GM23338 (cell line): ENCODE results near the gene ICAM4. TPM values are rescaled to one million over a fixed set of nuclear protein-coding genes. Genes with fewer than 3 reads are reported as not detected.

Experiments used
- ATAC-seq: fragments of 200-7000 bp; cut with Tn5 transposase; 3 replicates; pipeline ENCODE4 v1.9.1; 2020
- DNase-seq: peaks from one replicate; pipeline ENCODE4 v3.0.0-alpha.2; 2015; ENCODE audit warnings: low spot score
- H2AFZ ChIP-seq: fragments of 200-600 bp; sonication (generic); 2 replicates; pipeline ENCODE4 v1.8.0; 2016; ENCODE audit warnings: antibody characterized with exemption, mild to moderate bottlenecking, moderate library complexity
- H3F3A ChIP-seq: fragments of 200-600 bp; sonication (generic); replicated peaks from 2 replicates; pipeline ENCODE4 v1.8.0; 2017; ENCODE audit warnings: antibody characterized with exemption, mixed run types, low read depth
- H3K27ac ChIP-seq: fragments of 200-600 bp; sonication (generic); 2 replicates; pipeline ENCODE4 v1.6.1; 2016; ENCODE audit warnings: low read depth
- H3K27me3 ChIP-seq: fragments of 200-600 bp; sonication (generic); 2 replicates; pipeline ENCODE4 v1.8.0; 2016; ENCODE audit warnings: mild to moderate bottlenecking, mixed run types, moderate library complexity; ENCODE audit not compliant: insufficient read depth
- H3K36me3 ChIP-seq: fragments of 200-600 bp; sonication (generic); 2 replicates; pipeline ENCODE4 v1.8.0; 2016; ENCODE audit warnings: mild to moderate bottlenecking; ENCODE audit not compliant: insufficient read depth
- H3K4me1 ChIP-seq: fragments of 200-600 bp; sonication (generic); 2 replicates; pipeline ENCODE4 v1.8.0; 2016; ENCODE audit warnings: mild to moderate bottlenecking, moderate library complexity; ENCODE audit not compliant: insufficient read depth
- H3K4me2 ChIP-seq: fragments of 200-600 bp; sonication (generic); 2 replicates; pipeline ENCODE4 v1.7.1; 2017; ENCODE audit warnings: mixed run types
- H3K4me3 ChIP-seq: fragments of 200-600 bp; sonication (generic); 2 replicates; pipeline ENCODE4 v1.6.1; 2016; ENCODE audit warnings: mixed run types
- H3K79me2 ChIP-seq: fragments of 200-600 bp; sonication (generic); replicated peaks from 2 replicates; pipeline ENCODE4 v1.8.0; 2017; ENCODE audit warnings: mild to moderate bottlenecking; ENCODE audit not compliant: insufficient read depth
- H3K9me2 ChIP-seq: fragments of 200-600 bp; sonication (generic); 2 replicates; pipeline ENCODE4 v1.8.0; 2017; ENCODE audit not compliant: insufficient read depth
- H4K20me1 ChIP-seq: fragments of 200-600 bp; sonication (generic); replicated peaks from 2 replicates; pipeline ENCODE4 v1.8.0; 2017; ENCODE audit warnings: mild to moderate bottlenecking; ENCODE audit not compliant: insufficient read depth
- H3K27ac Mint-ChIP-seq: 2 replicates; pipeline ENCODE4 v1.8.0; 2020; ENCODE audit warnings: inconsistent platforms, mild to moderate bottlenecking, moderate library complexity, mixed read lengths
- H3K27me3 Mint-ChIP-seq: 3 replicates; pipeline ENCODE4 v1.8.0; 2022; ENCODE audit warnings: low read depth, mild to moderate bottlenecking, moderate library complexity, mixed read lengths, inconsistent platforms; ENCODE audit not compliant: insufficient read depth, poor library complexity
- H3K36me3 Mint-ChIP-seq: 3 replicates; pipeline ENCODE4 v1.8.0; 2021; ENCODE audit warnings: low read depth, mild to moderate bottlenecking, inconsistent platforms, moderate library complexity, mixed read lengths
- H3K4me1 Mint-ChIP-seq: 3 replicates; pipeline ENCODE4 v1.8.0; 2020; ENCODE audit warnings: mild to moderate bottlenecking, inconsistent platforms, mixed read lengths
- H3K4me3 Mint-ChIP-seq: 3 replicates; pipeline ENCODE4 v1.8.0; 2021; ENCODE audit warnings: moderate library complexity, mild to moderate bottlenecking, inconsistent platforms, mixed read lengths
- H3K9me3 Mint-ChIP-seq: 3 replicates; pipeline ENCODE4 v1.8.0; 2020; ENCODE audit warnings: moderate library complexity, mild to moderate bottlenecking, inconsistent platforms, mixed read lengths
- EZH2 ChIP-seq: fragments of 200-600 bp; sonication (generic); IDR thresholded peaks from one replicate; pipeline ENCODE4 v1.8.0; 2017; ENCODE audit warnings: antibody characterized with exemption, mild to moderate bottlenecking, low read depth; ENCODE audit not compliant: unreplicated experiment
- EZH2phosphoT487 ChIP-seq: fragments of 200-600 bp; sonication (generic); IDR thresholded peaks from one replicate; pipeline ENCODE4 v1.8.1; 2018; ENCODE audit warnings: antibody characterized with exemption; ENCODE audit not compliant: unreplicated experiment
- JUNB ChIP-seq: IDR thresholded peaks from one replicate; pipeline ENCODE4 v1.6.1; 2016; ENCODE audit warnings: antibody characterized with exemption; ENCODE audit not compliant: unreplicated experiment
- NANOG ChIP-seq: IDR thresholded peaks from 2 replicates; pipeline ENCODE4 v1.6.1; 2016; ENCODE audit warnings: antibody characterized with exemption, borderline replicate concordance
- POLR2AphosphoS5 ChIP-seq: IDR thresholded peaks from 2 replicates; pipeline ENCODE4 v1.6.1; 2016; ENCODE audit warnings: antibody characterized with exemption, low read depth
- STAT1 ChIP-seq: IDR thresholded peaks from one replicate; pipeline ENCODE4 v1.6.1; 2016; ENCODE audit warnings: antibody characterized with exemption; ENCODE audit not compliant: unreplicated experiment
- ZNF114 ChIP-seq: fragments of 250-450 bp; sonication (Bioruptor Pico); IDR thresholded peaks from 2 replicates; pipeline ENCODE4 v1.5.0; 2020; ENCODE audit warnings: mild to moderate bottlenecking, moderate library complexity
- polyA plus RNA-seq: library from polyadenylated mRNA; unstranded; fragments of >200 nt; fragmentation: Nextera tagmentation; extraction: Ambion mirVana; gene quantifications from 2 replicates; pipeline ENCODE4 v1.2.1, GENCODE V29; 2016
- total RNA-seq: library from RNA; depleted of rRNA; stranded (reverse); fragments of >200 nt; shearing (Covaris generic); gene quantifications from 2 replicates; pipeline ENCODE4 v1.2.3, GENCODE V29; 2014
- TF ChIP-seq, protein P1 (sequence below): fragments of 250-450 bp; sonication (Bioruptor Pico); IDR thresholded peaks from 2 replicates; pipeline ENCODE4 v1.5.0; 2020; ENCODE audit warnings: mild to moderate bottlenecking, moderate library complexity
- TF ChIP-seq, protein P2 (sequence below), 2 experiments: fragments of 200-600 bp in 1 of 2; sonication (generic) in 1 of 2; conservative IDR thresholded peaks; 2 replicates each; pipeline versions ENCODE4 v1.5.1 to v1.6.1; 2016 to 2017; ENCODE audit warnings: antibody characterized with exemption in 2 of 2, low read depth in 2 of 2, mild to moderate bottlenecking in 2 of 2, moderate library complexity in 1 of 2
- TF ChIP-seq, protein P3 (sequence below): IDR thresholded peaks from 2 replicates; pipeline ENCODE4 v1.6.1; 2016; ENCODE audit warnings: antibody characterized with exemption
- TF ChIP-seq, protein P4 (sequence below): IDR thresholded peaks from one replicate; pipeline ENCODE4 v1.6.1; 2018; ENCODE audit warnings: antibody characterized with exemption; ENCODE audit not compliant: unreplicated experiment

The ICAM4 gene
- total and polyA plus RNA-seq, 2 experiments from 2014 or later, result 0.81 to 1.0 TPM

DNA sequence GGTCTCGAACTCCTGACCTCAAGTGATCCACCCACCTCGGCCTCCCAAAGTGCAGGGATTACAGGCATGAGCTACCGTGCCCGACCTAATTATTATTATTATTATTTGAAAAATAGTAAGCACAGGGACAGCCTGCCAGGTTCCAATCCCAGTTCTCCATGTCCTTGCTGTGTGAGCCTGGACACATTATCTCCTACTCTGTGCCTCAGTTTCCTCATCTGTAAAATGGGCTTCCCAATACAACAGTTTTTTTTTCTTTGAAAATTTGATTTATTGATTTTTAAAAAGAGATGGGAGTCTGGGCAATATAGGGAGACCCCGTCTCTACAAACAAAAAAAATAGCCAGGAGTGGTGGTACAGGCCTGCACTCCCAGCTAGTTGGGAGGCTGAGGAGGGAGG, 19.6 kb downstream of the ICAM4 start (continued):
- TF ChIP-seq, protein P1, sequence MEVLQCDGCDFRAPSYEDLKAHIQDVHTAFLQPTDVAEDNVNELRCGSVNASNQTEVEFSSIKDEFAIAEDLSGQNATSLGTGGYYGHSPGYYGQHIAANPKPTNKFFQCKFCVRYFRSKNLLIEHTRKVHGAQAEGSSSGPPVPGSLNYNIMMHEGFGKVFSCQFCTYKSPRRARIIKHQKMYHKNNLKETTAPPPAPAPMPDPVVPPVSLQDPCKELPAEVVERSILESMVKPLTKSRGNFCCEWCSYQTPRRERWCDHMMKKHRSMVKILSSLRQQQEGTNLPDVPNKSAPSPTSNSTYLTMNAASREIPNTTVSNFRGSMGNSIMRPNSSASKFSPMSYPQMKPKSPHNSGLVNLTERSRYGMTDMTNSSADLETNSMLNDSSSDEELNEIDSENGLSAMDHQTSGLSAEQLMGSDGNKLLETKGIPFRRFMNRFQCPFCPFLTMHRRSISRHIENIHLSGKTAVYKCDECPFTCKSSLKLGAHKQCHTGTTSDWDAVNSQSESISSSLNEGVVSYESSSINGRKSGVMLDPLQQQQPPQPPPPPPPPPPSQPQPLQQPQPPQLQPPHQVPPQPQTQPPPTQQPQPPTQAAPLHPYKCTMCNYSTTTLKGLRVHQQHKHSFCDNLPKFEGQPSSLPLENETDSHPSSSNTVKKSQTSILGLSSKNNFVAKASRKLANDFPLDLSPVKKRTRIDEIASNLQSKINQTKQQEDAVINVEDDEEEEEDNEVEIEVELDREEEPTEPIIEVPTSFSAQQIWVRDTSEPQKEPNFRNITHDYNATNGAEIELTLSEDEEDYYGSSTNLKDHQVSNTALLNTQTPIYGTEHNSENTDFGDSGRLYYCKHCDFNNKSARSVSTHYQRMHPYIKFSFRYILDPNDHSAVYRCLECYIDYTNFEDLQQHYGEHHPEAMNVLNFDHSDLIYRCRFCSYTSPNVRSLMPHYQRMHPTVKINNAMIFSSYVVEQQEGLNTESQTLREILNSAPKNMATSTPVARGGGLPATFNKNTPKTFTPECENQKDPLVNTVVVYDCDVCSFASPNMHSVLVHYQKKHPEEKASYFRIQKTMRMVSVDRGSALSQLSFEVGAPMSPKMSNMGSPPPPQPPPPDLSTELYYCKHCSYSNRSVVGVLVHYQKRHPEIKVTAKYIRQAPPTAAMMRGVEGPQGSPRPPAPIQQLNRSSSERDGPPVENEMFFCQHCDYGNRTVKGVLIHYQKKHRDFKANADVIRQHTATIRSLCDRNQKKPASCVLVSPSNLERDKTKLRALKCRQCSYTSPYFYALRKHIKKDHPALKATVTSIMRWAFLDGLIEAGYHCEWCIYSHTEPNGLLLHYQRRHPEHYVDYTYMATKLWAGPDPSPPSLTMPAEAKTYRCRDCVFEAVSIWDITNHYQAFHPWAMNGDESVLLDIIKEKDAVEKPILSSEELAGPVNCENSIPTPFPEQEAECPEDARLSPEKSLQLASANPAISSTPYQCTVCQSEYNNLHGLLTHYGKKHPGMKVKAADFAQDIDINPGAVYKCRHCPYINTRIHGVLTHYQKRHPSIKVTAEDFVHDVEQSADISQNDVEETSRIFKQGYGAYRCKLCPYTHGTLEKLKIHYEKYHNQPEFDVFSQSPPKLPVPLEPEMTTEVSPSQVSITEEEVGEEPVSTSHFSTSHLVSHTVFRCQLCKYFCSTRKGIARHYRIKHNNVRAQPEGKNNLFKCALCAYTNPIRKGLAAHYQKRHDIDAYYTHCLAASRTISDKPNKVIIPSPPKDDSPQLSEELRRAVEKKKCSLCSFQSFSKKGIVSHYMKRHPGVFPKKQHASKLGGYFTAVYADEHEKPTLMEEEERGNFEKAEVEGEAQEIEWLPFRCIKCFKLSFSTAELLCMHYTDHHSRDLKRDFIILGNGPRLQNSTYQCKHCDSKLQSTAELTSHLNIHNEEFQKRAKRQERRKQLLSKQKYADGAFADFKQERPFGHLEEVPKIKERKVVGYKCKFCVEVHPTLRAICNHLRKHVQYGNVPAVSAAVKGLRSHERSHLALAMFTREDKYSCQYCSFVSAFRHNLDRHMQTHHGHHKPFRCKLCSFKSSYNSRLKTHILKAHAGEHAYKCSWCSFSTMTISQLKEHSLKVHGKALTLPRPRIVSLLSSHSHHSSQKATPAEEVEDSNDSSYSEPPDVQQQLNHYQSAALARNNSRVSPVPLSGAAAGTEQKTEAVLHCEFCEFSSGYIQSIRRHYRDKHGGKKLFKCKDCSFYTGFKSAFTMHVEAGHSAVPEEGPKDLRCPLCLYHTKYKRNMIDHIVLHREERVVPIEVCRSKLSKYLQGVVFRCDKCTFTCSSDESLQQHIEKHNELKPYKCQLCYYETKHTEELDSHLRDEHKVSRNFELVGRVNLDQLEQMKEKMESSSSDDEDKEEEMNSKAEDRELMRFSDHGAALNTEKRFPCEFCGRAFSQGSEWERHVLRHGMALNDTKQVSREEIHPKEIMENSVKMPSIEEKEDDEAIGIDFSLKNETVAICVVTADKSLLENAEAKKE, result no peak
- TF ChIP-seq, protein P2, sequence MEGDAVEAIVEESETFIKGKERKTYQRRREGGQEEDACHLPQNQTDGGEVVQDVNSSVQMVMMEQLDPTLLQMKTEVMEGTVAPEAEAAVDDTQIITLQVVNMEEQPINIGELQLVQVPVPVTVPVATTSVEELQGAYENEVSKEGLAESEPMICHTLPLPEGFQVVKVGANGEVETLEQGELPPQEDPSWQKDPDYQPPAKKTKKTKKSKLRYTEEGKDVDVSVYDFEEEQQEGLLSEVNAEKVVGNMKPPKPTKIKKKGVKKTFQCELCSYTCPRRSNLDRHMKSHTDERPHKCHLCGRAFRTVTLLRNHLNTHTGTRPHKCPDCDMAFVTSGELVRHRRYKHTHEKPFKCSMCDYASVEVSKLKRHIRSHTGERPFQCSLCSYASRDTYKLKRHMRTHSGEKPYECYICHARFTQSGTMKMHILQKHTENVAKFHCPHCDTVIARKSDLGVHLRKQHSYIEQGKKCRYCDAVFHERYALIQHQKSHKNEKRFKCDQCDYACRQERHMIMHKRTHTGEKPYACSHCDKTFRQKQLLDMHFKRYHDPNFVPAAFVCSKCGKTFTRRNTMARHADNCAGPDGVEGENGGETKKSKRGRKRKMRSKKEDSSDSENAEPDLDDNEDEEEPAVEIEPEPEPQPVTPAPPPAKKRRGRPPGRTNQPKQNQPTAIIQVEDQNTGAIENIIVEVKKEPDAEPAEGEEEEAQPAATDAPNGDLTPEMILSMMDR (conservative IDR thresholded peaks at IDR 0.05; ENCODE audit: low read depth in 2 of 2), result no peak
- TF ChIP-seq NANOG, result no peak
- TF ChIP-seq, protein P3, sequence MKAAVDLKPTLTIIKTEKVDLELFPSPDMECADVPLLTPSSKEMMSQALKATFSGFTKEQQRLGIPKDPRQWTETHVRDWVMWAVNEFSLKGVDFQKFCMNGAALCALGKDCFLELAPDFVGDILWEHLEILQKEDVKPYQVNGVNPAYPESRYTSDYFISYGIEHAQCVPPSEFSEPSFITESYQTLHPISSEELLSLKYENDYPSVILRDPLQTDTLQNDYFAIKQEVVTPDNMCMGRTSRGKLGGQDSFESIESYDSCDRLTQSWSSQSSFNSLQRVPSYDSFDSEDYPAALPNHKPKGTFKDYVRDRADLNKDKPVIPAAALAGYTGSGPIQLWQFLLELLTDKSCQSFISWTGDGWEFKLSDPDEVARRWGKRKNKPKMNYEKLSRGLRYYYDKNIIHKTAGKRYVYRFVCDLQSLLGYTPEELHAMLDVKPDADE, result no peak
- TF ChIP-seq EZH2phosphoT487, result no peak
- no peak for TF ChIP-seq ZNF114
- TF ChIP-seq EZH2, result no peak

DNA sequence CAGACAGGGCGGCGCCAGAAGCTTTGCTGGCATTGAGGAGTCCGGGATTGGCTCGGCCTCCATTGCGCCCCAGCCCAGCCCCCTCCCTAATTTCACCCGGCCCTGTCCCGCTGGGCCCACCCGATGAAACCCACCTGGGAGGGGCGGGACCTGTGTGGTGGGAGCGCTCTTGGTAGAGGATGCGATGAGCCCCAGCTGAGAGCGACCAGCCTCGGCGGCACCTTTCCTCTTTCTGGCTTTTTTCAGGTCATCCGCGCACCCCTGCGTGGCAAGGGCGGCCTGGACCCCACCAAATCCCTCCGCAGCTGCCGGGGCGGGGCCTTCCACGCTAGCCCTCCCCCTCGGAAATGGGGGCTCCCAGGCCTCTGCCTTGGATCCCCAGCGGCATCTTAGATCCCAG, 22.7 kb downstream of the ICAM4 start, which contains the start of gene ZGLP1:
ZGLP1 (minus strand) TSS at position 393 of the 400 bp plus-strand sequence.
- H3K4me1 Mint-ChIP-seq, result no peaks in the 10 kb centered on the region; the same call in 1 of the 3 replicates
- Histone ChIP-seq H2AFZ (no peak within 1 kb of the TSS), H3K27ac (no peak within 1 kb of the TSS), H3K36me3 (no peaks in the 10 kb centered on the region), H3K9me2 (no peaks in the 10 kb centered on the region), H3K4me2 (no peak within 1 kb of the TSS), H3K27me3 (no peaks in the 10 kb centered on the region), H3F3A (no peaks in the 10 kb centered on the region), H3K4me1 (no peaks in the 10 kb centered on the region), H3K79me2 (peaks cover under 1% of the 10 kb centered on the region; the same call in 1 of the 2 replicates), H3K4me3 (no peak within 1 kb of the TSS), H4K20me1 (no peaks in the 10 kb centered on the region)
- no peak for ATAC-seq
- no peak within 1 kb of the TSS for H3K27ac Mint-ChIP-seq
- no peak for DNase-seq
- peaks cover 17% of the 10 kb centered on the region for H3K27me3 Mint-ChIP-seq
- H3K36me3 Mint-ChIP-seq, result peaks cover 7% of the 10 kb centered on the region
- H3K4me3 Mint-ChIP-seq, result no peak within 1 kb of the TSS; the same call in 2 of the 3 replicates
- no peaks in the 10 kb centered on the region for H3K9me3 Mint-ChIP-seq
- no peak for TF ChIP-seq STAT1
- no peak for TF ChIP-seq NANOG
- no peak for TF ChIP-seq JUNB
- no peak for TF ChIP-seq POLR2AphosphoS5
- TF ChIP-seq, protein P2 (conservative IDR thresholded peaks at IDR 0.05; ENCODE audit: low read depth in 2 of 2), result no peak
- TF ChIP-seq, protein P4, sequence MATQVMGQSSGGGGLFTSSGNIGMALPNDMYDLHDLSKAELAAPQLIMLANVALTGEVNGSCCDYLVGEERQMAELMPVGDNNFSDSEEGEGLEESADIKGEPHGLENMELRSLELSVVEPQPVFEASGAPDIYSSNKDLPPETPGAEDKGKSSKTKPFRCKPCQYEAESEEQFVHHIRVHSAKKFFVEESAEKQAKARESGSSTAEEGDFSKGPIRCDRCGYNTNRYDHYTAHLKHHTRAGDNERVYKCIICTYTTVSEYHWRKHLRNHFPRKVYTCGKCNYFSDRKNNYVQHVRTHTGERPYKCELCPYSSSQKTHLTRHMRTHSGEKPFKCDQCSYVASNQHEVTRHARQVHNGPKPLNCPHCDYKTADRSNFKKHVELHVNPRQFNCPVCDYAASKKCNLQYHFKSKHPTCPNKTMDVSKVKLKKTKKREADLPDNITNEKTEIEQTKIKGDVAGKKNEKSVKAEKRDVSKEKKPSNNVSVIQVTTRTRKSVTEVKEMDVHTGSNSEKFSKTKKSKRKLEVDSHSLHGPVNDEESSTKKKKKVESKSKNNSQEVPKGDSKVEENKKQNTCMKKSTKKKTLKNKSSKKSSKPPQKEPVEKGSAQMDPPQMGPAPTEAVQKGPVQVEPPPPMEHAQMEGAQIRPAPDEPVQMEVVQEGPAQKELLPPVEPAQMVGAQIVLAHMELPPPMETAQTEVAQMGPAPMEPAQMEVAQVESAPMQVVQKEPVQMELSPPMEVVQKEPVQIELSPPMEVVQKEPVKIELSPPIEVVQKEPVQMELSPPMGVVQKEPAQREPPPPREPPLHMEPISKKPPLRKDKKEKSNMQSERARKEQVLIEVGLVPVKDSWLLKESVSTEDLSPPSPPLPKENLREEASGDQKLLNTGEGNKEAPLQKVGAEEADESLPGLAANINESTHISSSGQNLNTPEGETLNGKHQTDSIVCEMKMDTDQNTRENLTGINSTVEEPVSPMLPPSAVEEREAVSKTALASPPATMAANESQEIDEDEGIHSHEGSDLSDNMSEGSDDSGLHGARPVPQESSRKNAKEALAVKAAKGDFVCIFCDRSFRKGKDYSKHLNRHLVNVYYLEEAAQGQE, result no peak
